GM12878 (cell line): Measurements from ENCODE around the gene BTNL8. TPM values are rescaled to one million over a fixed set of nuclear protein-coding genes. Genes with fewer than 3 reads are reported as not detected.

ENCODE experiments used
- ATAC-seq: fragments of 200-7000 bp; cut with Tn5 transposase; 3 replicates; pipeline ENCODE4 v1.9.1; 2020; ENCODE audit warnings: mild to moderate bottlenecking, moderate library complexity
- BruUV-seq: library from RNA; stranded (reverse); fragments of 400-500 nt; replicated peaks from 2 replicates; lab custom pipeline; 2021; lab: Mats Ljungman, UMichigan
- CTCF ChIA-PET: fragments of 300-600 bp; sonication (Branson Sonifier 250); formaldehyde crosslinking; extraction: SDS; loops from one replicate; lab custom pipeline; 2021; ENCODE audit warnings: inconsistent platforms; lab: Yijun Ruan, JAX
- POLR2A ChIA-PET: fragments of 350-600 bp; formaldehyde crosslinking; extraction: SDS; loops from one replicate; lab custom pipeline; 2021; ENCODE audit warnings: inconsistent platforms; lab: Charles Lee
- RAD21 ChIA-PET: fragments of 300-600 bp; sonication (Branson Sonifier 250); formaldehyde crosslinking; loops from one replicate; lab custom pipeline; 2023; ENCODE audit warnings: antibody characterized with exemption; ENCODE audit not compliant: unreplicated experiment; lab: Charles Lee
- SMC1A ChIA-PET: fragments of 300-600 bp; sonication (Branson Sonifier 250); formaldehyde crosslinking; loops from one replicate; lab custom pipeline; 2023; ENCODE audit not compliant: unreplicated experiment, uncharacterized antibody; lab: Charles Lee
- DNase-seq: peaks from one replicate; pipeline ENCODE4 v3.0.0-alpha.2; 2011; ENCODE audit warnings: low read depth, low spot score
- FAIRE-seq: peaks from 3 replicates; lab custom pipeline; 2011; peaks lifted over from hg19 to GRCh38; lab: Jason Lieb, UNC
- H2AFZ ChIP-seq: 2 replicates; pipeline ENCODE4 v1.6.0; 2011; ENCODE audit warnings: low read depth, low read length, control low read depth; ENCODE audit not compliant: control insufficient read depth
- H3K27ac ChIP-seq: 2 replicates; pipeline ENCODE4 v1.5.1; 2011; ENCODE audit warnings: control low read depth; ENCODE audit not compliant: control insufficient read depth, insufficient read depth
- H3K27me3 ChIP-seq, 2 experiments: replicated peaks in 1 of 2; 2 replicates each; pipeline versions ENCODE4 v1.6.0 to v1.6.1; 2011; ENCODE audit warnings: low read length in 1 of 2; ENCODE audit not compliant: control insufficient read depth in 2 of 2, insufficient read depth in 2 of 2
- H3K36me3 ChIP-seq, 2 experiments: 2 replicates each; pipeline ENCODE4 v1.5.1; 2011; ENCODE audit warnings: low read length in 1 of 2; ENCODE audit not compliant: control insufficient read depth in 2 of 2, insufficient read depth in 2 of 2
- H3K4me1 ChIP-seq: 2 replicates; pipeline ENCODE4 v1.6.1; 2011; ENCODE audit warnings: mild to moderate bottlenecking, low read length, moderate library complexity, mixed read lengths; ENCODE audit not compliant: control insufficient read depth, insufficient read depth
- H3K4me2 ChIP-seq: 2 replicates; pipeline ENCODE4 v1.6.0; 2011; ENCODE audit warnings: control low read depth; ENCODE audit not compliant: control insufficient read depth, insufficient read depth
- H3K4me3 ChIP-seq: fragments of 200-600 bp; sonication (generic); 2 replicates; pipeline ENCODE4 v1.5.1; 2016
- H3K79me2 ChIP-seq: 2 replicates; pipeline ENCODE4 v1.6.0; 2011; ENCODE audit warnings: low read length; ENCODE audit not compliant: control insufficient read depth, insufficient read depth
- H3K9ac ChIP-seq: 2 replicates; pipeline ENCODE4 v1.8.0; 2011; ENCODE audit warnings: low read length, control low read depth, mixed read lengths; ENCODE audit not compliant: control insufficient read depth, insufficient read depth
- H3K9me3 ChIP-seq: replicated peaks from 3 replicates; pipeline ENCODE4 v1.5.1; 2011; ENCODE audit warnings: mild to moderate bottlenecking, low read length; ENCODE audit not compliant: control insufficient read depth, insufficient read depth
- H4K20me1 ChIP-seq: 2 replicates; pipeline ENCODE4 v1.6.0; 2011; ENCODE audit not compliant: control insufficient read depth, insufficient read depth
- ATF3 ChIP-seq: IDR thresholded peaks from 2 replicates; pipeline ENCODE4 v1.6.1; 2011; ENCODE audit warnings: low read depth, mild to moderate bottlenecking, low read length, moderate library complexity, borderline replicate concordance; ENCODE audit errors: extremely low read depth
- BCLAF1 ChIP-seq: fragments of 450-650 bp; IDR thresholded peaks from 2 replicates; pipeline ENCODE4 v1.6.1; 2017; ENCODE audit warnings: antibody characterized with exemption, mild to moderate bottlenecking, moderate library complexity
- CHD4 ChIP-seq: fragments of 200-600 bp; sonication (generic); IDR thresholded peaks from 2 replicates; pipeline ENCODE4 v1.6.1; 2016; ENCODE audit warnings: mild to moderate bottlenecking
- DPF2 ChIP-seq: fragments of 450-650 bp; IDR thresholded peaks from 2 replicates; pipeline ENCODE4 v1.6.1; 2017; ENCODE audit warnings: mild to moderate bottlenecking
- E2F8 ChIP-seq: fragments of 450-650 bp; IDR thresholded peaks from 2 replicates; pipeline ENCODE4 v1.6.1; 2018; ENCODE audit warnings: mild to moderate bottlenecking, low read depth, moderate library complexity; ENCODE audit not compliant: partially characterized antibody
- LARP7 ChIP-seq: fragments of 450-650 bp; IDR thresholded peaks from 2 replicates; pipeline ENCODE4 v1.6.1; 2017; ENCODE audit warnings: mild to moderate bottlenecking
- NFYA ChIP-seq: IDR thresholded peaks from 2 replicates; pipeline ENCODE4 v1.6.1; 2011; ENCODE audit warnings: low read depth, mild to moderate bottlenecking, low read length, improper control_type of control experiment, borderline replicate concordance
- NRF1 ChIP-seq: conservative IDR thresholded peaks from 2 replicates; pipeline ENCODE4 v1.6.1; 2011; ENCODE audit warnings: mild to moderate bottlenecking, low read depth, low read length, improper control_type of control experiment
- SREBF2 ChIP-seq: IDR thresholded peaks from 2 replicates; pipeline ENCODE4 v1.6.1; 2012; ENCODE audit warnings: mild to moderate bottlenecking, low read length
- TBL1XR1 ChIP-seq: IDR thresholded peaks from 2 replicates; pipeline ENCODE4 v1.6.1; 2012; ENCODE audit warnings: low read depth, low read length, improper control_type of control experiment
- TCF12 ChIP-seq: IDR thresholded peaks from 2 replicates; pipeline ENCODE4 v1.6.1; 2011; ENCODE audit warnings: low read depth, mild to moderate bottlenecking, low read length
- WGBS: methylation state at CpG from one replicate; pipeline ENCODE4 v1.1.6; 2016; ENCODE audit warnings: low lambda C conversion rate; ENCODE audit not compliant: insufficient replicate concordance, insufficient coverage; ENCODE audit errors: missing lambda C conversion rate; 5-methylcytosine and 5-hydroxymethylcytosine counted together
- in situ Hi-C: fragments of 300-500 bp; cut with MboI; formaldehyde crosslinking; loops from 9 replicates; pipeline ENCODE4 v1.14.3; 2018; ENCODE audit warnings: mixed read lengths
- intact Hi-C: fragments of 100-400 bp; cut with micrococcal nuclease; formaldehyde crosslinking; loops from one replicate; pipeline ENCODE4 v1.14.2; 2022; ENCODE audit not compliant: unreplicated experiment
- polyA plus RNA-seq, 11 experiments: library from polyadenylated mRNA; depleted of rRNA in 4 of 11; unstranded in 6 of 11; stranded (reverse) in 5 of 11; fragments of >200 nt; fragmentation: Nextera tagmentation in 4 of 11; fragmentation: Illumina TruSeq in 1 of 11; extraction: Ambion mirVana in 4 of 11; extraction: Trizol in 1 of 11; gene quantifications; 1 replicate in 1 of 11; 2 replicates in 10 of 11; pipeline versions ENCODE4 v1.2.1 to v1.2.3, GENCODE V29; 2011 to 2016; ENCODE audit warnings: inconsistent platforms in 2 of 11, missing spikeins in 2 of 11, low read depth in 1 of 11
- total RNA-seq, 4 experiments: library from RNA; depleted of rRNA in 3 of 4; stranded (reverse); fragments of >200 nt in 3 of 4; fragmentation: Illumina TruSeq in 1 of 4; extraction: Trizol in 1 of 4; gene quantifications; 2 replicates each; pipeline versions ENCODE4 v1.2.1 to v1.2.3, GENCODE V29; 2013 to 2021
- TF ChIP-seq, protein P1 (sequence below): fragments of 450-650 bp; IDR thresholded peaks from 2 replicates; pipeline ENCODE4 v1.6.1; 2014; ENCODE audit warnings: mild to moderate bottlenecking
- TF ChIP-seq, protein P2 (sequence below): fragments of 450-650 bp; formaldehyde crosslinking; IDR thresholded peaks from 2 replicates; pipeline ENCODE4 v1.5.0; 2022; ENCODE audit warnings: mild to moderate bottlenecking, missing genetic modification characterization

The BTNL8 gene
- total and polyA plus RNA-seq, 10 of the 15 experiments (the other 5 are each of a cell fraction or from before 2014, with no cell fraction given) = 0.13 to 3.4 (median 0.26) TPM; not detected in 2

DNA sequence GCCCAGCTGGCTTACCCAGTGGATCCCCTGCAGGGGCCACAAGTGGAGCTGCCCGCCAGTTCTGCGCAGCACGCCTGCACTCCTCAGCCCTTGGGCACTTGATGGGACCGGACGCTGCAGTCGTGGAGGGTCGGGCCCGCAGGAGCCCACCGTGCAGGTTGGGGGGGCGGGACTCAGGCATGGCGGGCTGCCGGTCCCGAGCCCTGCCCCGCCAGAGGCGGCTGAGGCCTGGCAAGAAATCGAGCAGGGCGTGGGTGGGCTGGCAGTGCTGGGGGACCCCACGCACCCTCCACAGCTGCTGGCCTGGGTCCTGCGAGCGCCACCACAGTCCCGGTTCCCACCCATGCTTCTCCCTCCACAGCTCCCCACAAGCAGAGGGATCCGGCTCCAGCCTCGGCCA lies 70.4 kb downstream of the BTNL8 start (continued):
- TF ChIP-seq BCLAF1 (no peak), E2F8 (no peak), DPF2 (no peak), TBL1XR1 (no peak), LARP7 (no peak), CHD4 (no peak)

GRCh38 chr5:180970336-180970735 lies 71.4 kb downstream of the BTNL8 start:
- Histone ChIP-seq H3K36me3 (no peaks in the 10 kb centered on the region), H3K4me3 (no peak overlapping the region), H3K9ac (no peak overlapping the region), H3K4me2 (no peak overlapping the region), H3K79me2 (no peaks in the 10 kb centered on the region), H3K9me3 (no peaks in the 10 kb centered on the region; the same call in none of the 3 replicates), H3K27ac (no peak overlapping the region), H4K20me1 (no peaks in the 10 kb centered on the region), H3K4me1 (peaks cover 6% of the 10 kb centered on the region), H2AFZ (no peak overlapping the region), H3K27me3 (no peaks in the 10 kb centered on the region)
- RAD21 ChIA-PET = no interaction called here
- SMC1A ChIA-PET = no interaction called here
- DNase-seq (no peak), FAIRE-seq (no peak), ATAC-seq (no peak)
- BruUV-seq = no TSS peak
- intact Hi-C loops = loop anchor here (10.0 kb wide), 1 partner anchor 184 kb away; no protein-coding TSS in a partner anchor
- CTCF ChIA-PET = no interaction called here
- in situ Hi-C loops = no loop called here
- 90% methylated on average over 22 of the region's 31 CpGs for WGBS
- POLR2A ChIA-PET = no interaction called here
- TF ChIP-seq ATF3 = no peak
- TF ChIP-seq NRF1 = no peak
- TF ChIP-seq, protein P1, sequence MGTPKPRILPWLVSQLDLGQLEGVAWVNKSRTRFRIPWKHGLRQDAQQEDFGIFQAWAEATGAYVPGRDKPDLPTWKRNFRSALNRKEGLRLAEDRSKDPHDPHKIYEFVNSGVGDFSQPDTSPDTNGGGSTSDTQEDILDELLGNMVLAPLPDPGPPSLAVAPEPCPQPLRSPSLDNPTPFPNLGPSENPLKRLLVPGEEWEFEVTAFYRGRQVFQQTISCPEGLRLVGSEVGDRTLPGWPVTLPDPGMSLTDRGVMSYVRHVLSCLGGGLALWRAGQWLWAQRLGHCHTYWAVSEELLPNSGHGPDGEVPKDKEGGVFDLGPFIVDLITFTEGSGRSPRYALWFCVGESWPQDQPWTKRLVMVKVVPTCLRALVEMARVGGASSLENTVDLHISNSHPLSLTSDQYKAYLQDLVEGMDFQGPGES = no peak
- no peak for TF ChIP-seq NFYA
- no peak for TF ChIP-seq SREBF2
- no peak for TF ChIP-seq TCF12
- TF ChIP-seq, protein P2, sequence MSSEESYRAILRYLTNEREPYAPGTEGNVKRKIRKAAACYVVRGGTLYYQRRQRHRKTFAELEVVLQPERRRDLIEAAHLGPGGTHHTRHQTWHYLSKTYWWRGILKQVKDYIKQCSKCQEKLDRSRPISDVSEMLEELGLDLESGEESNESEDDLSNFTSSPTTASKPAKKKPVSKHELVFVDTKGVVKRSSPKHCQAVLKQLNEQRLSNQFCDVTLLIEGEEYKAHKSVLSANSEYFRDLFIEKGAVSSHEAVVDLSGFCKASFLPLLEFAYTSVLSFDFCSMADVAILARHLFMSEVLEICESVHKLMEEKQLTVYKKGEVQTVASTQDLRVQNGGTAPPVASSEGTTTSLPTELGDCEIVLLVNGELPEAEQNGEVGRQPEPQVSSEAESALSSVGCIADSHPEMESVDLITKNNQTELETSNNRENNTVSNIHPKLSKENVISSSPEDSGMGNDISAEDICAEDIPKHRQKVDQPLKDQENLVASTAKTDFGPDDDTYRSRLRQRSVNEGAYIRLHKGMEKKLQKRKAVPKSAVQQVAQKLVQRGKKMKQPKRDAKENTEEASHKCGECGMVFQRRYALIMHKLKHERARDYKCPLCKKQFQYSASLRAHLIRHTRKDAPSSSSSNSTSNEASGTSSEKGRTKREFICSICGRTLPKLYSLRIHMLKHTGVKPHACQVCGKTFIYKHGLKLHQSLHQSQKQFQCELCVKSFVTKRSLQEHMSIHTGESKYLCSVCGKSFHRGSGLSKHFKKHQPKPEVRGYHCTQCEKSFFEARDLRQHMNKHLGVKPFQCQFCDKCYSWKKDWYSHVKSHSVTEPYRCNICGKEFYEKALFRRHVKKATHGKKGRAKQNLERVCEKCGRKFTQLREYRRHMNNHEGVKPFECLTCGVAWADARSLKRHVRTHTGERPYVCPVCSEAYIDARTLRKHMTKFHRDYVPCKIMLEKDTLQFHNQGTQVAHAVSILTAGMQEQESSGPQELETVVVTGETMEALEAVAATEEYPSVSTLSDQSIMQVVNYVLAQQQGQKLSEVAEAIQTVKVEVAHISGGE (CRISPR knock-in tag) = no peak
